CD4-positive, alpha-beta memory T cell (primary cell): ENCODE data around the gene RABGAP1L. TPM values are rescaled to one million over a fixed set of nuclear protein-coding genes. Genes with fewer than 3 reads are reported as not detected.

Experiments
- CTCF ChIA-PET: fragments of 350-600 bp; sonication (Branson Sonifier 250); formaldehyde crosslinking; loops from one replicate; lab custom pipeline; 2021; ENCODE audit warnings: inconsistent platforms; ENCODE audit not compliant: partially characterized antibody; lab: Charles Lee
- POLR2A ChIA-PET: fragments of 350-600 bp; sonication (Branson Sonifier 250); formaldehyde crosslinking; loops from one replicate; lab custom pipeline; 2021; ENCODE audit not compliant: partially characterized antibody; lab: Charles Lee
- DNase-seq, 5 donors: peaks; one replicate each; pipeline versions ENCODE4 v3.0.0 to v3.0.0-alpha.2; 2020 to 2022; ENCODE audit warnings: mixed read lengths in 1 of 5
- H3K27ac ChIP-seq: one replicate; pipeline ENCODE4 v1.7.0; 2013; ENCODE audit warnings: low read depth, low read length
- H3K27me3 ChIP-seq: 2 replicates; pipeline ENCODE4 v1.7.0; 2013; ENCODE audit warnings: mild to moderate bottlenecking, low read length, moderate library complexity; ENCODE audit not compliant: insufficient read depth
- H3K36me3 ChIP-seq: 2 replicates; pipeline ENCODE4 v1.7.0; 2013; ENCODE audit warnings: mild to moderate bottlenecking, low read length, moderate library complexity; ENCODE audit not compliant: insufficient read depth
- H3K4me1 ChIP-seq: 2 replicates; pipeline ENCODE4 v1.7.0; 2013; ENCODE audit warnings: mild to moderate bottlenecking, low read length, moderate library complexity; ENCODE audit not compliant: insufficient read depth
- H3K4me3 ChIP-seq, 2 donors: one replicate each; pipeline ENCODE4 v1.7.0; 2013; ENCODE audit warnings: low read length in 2 of 2, mild to moderate bottlenecking in 1 of 2
- H3K9me3 ChIP-seq, 2 donors: one replicate each; pipeline ENCODE4 v1.7.0; 2013; ENCODE audit warnings: low read length in 2 of 2, control low read depth in 1 of 2; ENCODE audit not compliant: control insufficient read depth in 1 of 2
- H3K27ac Mint-ChIP-seq, 7 donors: one replicate each; pipeline ENCODE4 v1.8.0; 2020 to 2021; ENCODE audit warnings: mixed read lengths in 7 of 7, mild to moderate bottlenecking in 6 of 7, inconsistent platforms in 3 of 7, moderate library complexity in 3 of 7
- H3K27me3 Mint-ChIP-seq, 2 donors: one replicate each; pipeline ENCODE4 v1.8.0; 2020 to 2021; ENCODE audit warnings: mixed read lengths in 2 of 2
- H3K36me3 Mint-ChIP-seq, 2 donors: one replicate each; pipeline ENCODE4 v1.8.0; 2020 to 2021; ENCODE audit warnings: mixed read lengths in 2 of 2, inconsistent platforms in 1 of 2, mild to moderate bottlenecking in 1 of 2
- H3K4me1 Mint-ChIP-seq, 4 donors: one replicate each; pipeline ENCODE4 v1.8.0; 2020 to 2021; ENCODE audit warnings: mixed read lengths in 4 of 4, mild to moderate bottlenecking in 1 of 4
- H3K4me3 Mint-ChIP-seq, 8 donors: one replicate each; pipeline ENCODE4 v1.8.0; 2020 to 2021; ENCODE audit warnings: mixed read lengths in 8 of 8, mild to moderate bottlenecking in 7 of 8, moderate library complexity in 6 of 8, inconsistent platforms in 3 of 8
- H3K9me3 Mint-ChIP-seq, 8 donors: one replicate each; pipeline ENCODE4 v1.8.0; 2020 to 2021; ENCODE audit warnings: mixed read lengths in 8 of 8, mild to moderate bottlenecking in 5 of 8, inconsistent platforms in 3 of 8, moderate library complexity in 1 of 8
- intact Hi-C: fragments of 100-400 bp; cut with micrococcal nuclease; formaldehyde crosslinking; loops from one replicate; pipeline ENCODE4 v1.15.1; 2023
- polyA plus RNA-seq, 2 donors: library from polyadenylated mRNA; unstranded; fragments of 300-500 nt; fragmentation: Illumina TruSeq; gene quantifications; one replicate each; pipeline ENCODE4 v1.2.3, GENCODE V29; 2021
- total RNA-seq, 2 experiments: library from RNA; stranded (reverse); gene quantifications; one replicate each; pipeline ENCODE4 v1.2.3, GENCODE V29; 2021

The RABGAP1L gene
- total and polyA plus RNA-seq, 4 experiments from 2014 or later: 75.7 to 114 (median 96.8) TPM

GRCh38 chr1:174153085-174153824, 6.1 kb upstream of the RABGAP1L start:
- H3K27ac ChIP-seq: peak overlapping the region; percentile 21
- Mint-ChIP-seq H3K9me3 (peaks cover 0 to 3% (median 0%) of the 10 kb centered on the region in 8 donors), H3K4me3 (peak overlapping the region in 6 of 8 donors; percentile 1 to 47 (median 34)), H3K27me3 (no peaks in the 10 kb centered on the region), H3K4me1 (peaks cover 19 to 38% (median 25%) of the 10 kb centered on the region in 4 donors), H3K27ac (peak overlapping the region in 6 of 7 donors; percentile 14 to 63 (median 26)), H3K36me3 (no peaks in the 10 kb centered on the region)
- H3K36me3 ChIP-seq: no peaks in the 10 kb centered on the region
- POLR2A ChIA-PET: interaction anchor here (0.6 to 2.0 kb wide), 6 partner anchors 10 to 436 kb away, joined by 3 to 13 read pairs (median 4); partner anchors contain the start of gene RC3H1
- intact Hi-C loops: loop anchor here (10.0 kb wide), 2 partner anchors 438 to 812 kb away; partner anchors contain the start of gene KLHL20
- H3K4me1 ChIP-seq: peaks cover 42% of the 10 kb centered on the region
- no peaks in the 10 kb centered on the region for H3K9me3 ChIP-seq
- CTCF ChIA-PET: interaction anchor here (0.7 to 2.1 kb wide), 11 partner anchors 13 to 972 kb away, joined by 3 to 6 read pairs (median 3); partner anchors contain the start of gene RC3H1
- no peaks in the 10 kb centered on the region for H3K27me3 ChIP-seq
- peak in 1 of 5 donors; percentile 19 for DNase-seq
- no peak overlapping the region for H3K4me3 ChIP-seq

- peaks cover 24 to 43% (median 30%) of the 10 kb centered on the region in 4 donors for H3K4me1 Mint-ChIP-seq
- peaks cover 48% of the 10 kb centered on the region for H3K4me1 ChIP-seq
- no peak overlapping the region for H3K4me3 ChIP-seq
- H3K27ac ChIP-seq: no peak overlapping the region
- POLR2A ChIA-PET: interaction anchor here (1.0 to 2.0 kb wide), 2 partner anchors 132 to 437 kb away, joined by 3 to 13 read pairs; partner anchors contain the start of gene RC3H1
- H3K27me3 Mint-ChIP-seq: no peaks in the 10 kb centered on the region
- CTCF ChIA-PET: interaction anchor here (0.7 to 2.1 kb wide), 8 partner anchors 18 to 971 kb away, joined by 3 to 6 read pairs (median 3); no protein-coding TSS in a partner anchor
- DNase-seq: no peak
- H3K36me3 Mint-ChIP-seq: peaks cover 0 to 2% of the 10 kb centered on the region in 2 donors
- peak overlapping the region in 3 of 8 donors; percentile 1 to 32 (median 31) for H3K4me3 Mint-ChIP-seq
- H3K9me3 ChIP-seq: no peaks in the 10 kb centered on the region
- H3K9me3 Mint-ChIP-seq: peaks cover 0 to 3% (median 0%) of the 10 kb centered on the region in 8 donors
- intact Hi-C loops: loop anchor here (10.0 kb wide), 2 partner anchors 439 to 811 kb away; partner anchors contain the start of gene KLHL20
- no peaks in the 10 kb centered on the region for H3K36me3 ChIP-seq
- H3K27ac Mint-ChIP-seq: peak overlapping the region in 5 of 7 donors; percentile 5 to 35 (median 15)
- no peaks in the 10 kb centered on the region for H3K27me3 ChIP-seq
Observed at GRCh38 chr1:174153825-174154107, 5.6 kb upstream of the RABGAP1L start.

GRCh38 chr1:174156437-174156836, 2.9 kb upstream of the RABGAP1L start:
- Mint-ChIP-seq H3K4me3 (peak overlapping the region in 1 of 8 donors; percentile 67), H3K4me1 (peaks cover 36 to 62% (median 42%) of the 10 kb centered on the region in 4 donors), H3K27ac (peak overlapping the region in 4 of 7 donors; percentile 39 to 92 (median 76)), H3K36me3 (peaks cover 0 to 8% of the 10 kb centered on the region in 2 donors), H3K9me3 (no peaks in the 10 kb centered on the region), H3K27me3 (no peaks in the 10 kb centered on the region)
- H3K36me3 ChIP-seq: no peaks in the 10 kb centered on the region
- ChIA-PET POLR2A (interaction anchor here (0.6 kb wide), 1 partner anchor 92 kb away, joined by 3 read pairs; no protein-coding TSS in a partner anchor), CTCF (interaction anchor here (0.7 kb wide), 1 partner anchor 132 kb away, joined by 3 read pairs; no protein-coding TSS in a partner anchor)
- intact Hi-C loops: loop anchor here (10.0 kb wide), 2 partner anchors 442 to 808 kb away; partner anchors contain the start of gene KLHL20
- peaks cover 60% of the 10 kb centered on the region for H3K4me1 ChIP-seq
- no peak overlapping the region for H3K4me3 ChIP-seq
- no peak for DNase-seq
- H3K27ac ChIP-seq: no peak overlapping the region
- no peaks in the 10 kb centered on the region for H3K27me3 ChIP-seq
- no peaks in the 10 kb centered on the region for H3K9me3 ChIP-seq

- Mint-ChIP-seq H3K4me1 (peaks cover 39 to 64% (median 48%) of the 10 kb centered on the region in 4 donors), H3K4me3 (peak overlapping the region in 2 of 8 donors; percentile 11 to 45), H3K27ac (peak overlapping the region in 6 of 7 donors; percentile 37 to 96 (median 81)), H3K27me3 (no peaks in the 10 kb centered on the region), H3K36me3 (peaks cover 0 to 8% of the 10 kb centered on the region in 2 donors), H3K9me3 (no peaks in the 10 kb centered on the region)
- Histone ChIP-seq H3K27me3 (no peaks in the 10 kb centered on the region), H3K4me3 (no peak overlapping the region), H3K9me3 (no peaks in the 10 kb centered on the region), H3K27ac (no peak overlapping the region), H3K36me3 (no peaks in the 10 kb centered on the region), H3K4me1 (peaks cover 62% of the 10 kb centered on the region)
- CTCF ChIA-PET: no interaction called here
- no peak for DNase-seq
- POLR2A ChIA-PET: no interaction called here
- intact Hi-C loops: loop anchor here (10.0 kb wide), 2 partner anchors 442 to 808 kb away; partner anchors contain the start of gene KLHL20
Observed at GRCh38 chr1:174157157-174157806, 2.0 kb upstream of the RABGAP1L start.

- H3K9me3 Mint-ChIP-seq: no peaks in the 10 kb centered on the region
- H3K36me3 ChIP-seq: no peaks in the 10 kb centered on the region
- peak overlapping the region; percentile 94 to 99 (median 97) for H3K4me3 Mint-ChIP-seq
- H3K4me1 ChIP-seq: peaks cover 56% of the 10 kb centered on the region
- H3K27me3 ChIP-seq: no peaks in the 10 kb centered on the region
- POLR2A ChIA-PET: interaction anchor here (0.5 to 1.4 kb wide), 8 partner anchors 12 to 841 kb away, joined by 3 to 6 read pairs (median 3); partner anchors contain the start of genes CACYBP, GAS5, PRDX6 and ZBTB37
- peak overlapping the region; percentile 88 to 95 for H3K4me3 ChIP-seq
- peaks cover 0 to 8% of the 10 kb centered on the region in 2 donors for H3K36me3 Mint-ChIP-seq
- peak overlapping the region; percentile 92 to 99 (median 98) for H3K27ac Mint-ChIP-seq
- H3K4me1 Mint-ChIP-seq: peaks cover 35 to 63% (median 49%) of the 10 kb centered on the region in 4 donors
- peak overlapping the region; percentile 92 for H3K27ac ChIP-seq
- peak in 2 of 5 donors; percentile 69 to 75 for DNase-seq
- H3K27me3 Mint-ChIP-seq: no peaks in the 10 kb centered on the region
- CTCF ChIA-PET: no interaction called here
- H3K9me3 ChIP-seq: no peaks in the 10 kb centered on the region
- intact Hi-C loops: loop anchor here (1.0 to 10.0 kb wide), 9 partner anchors 48 to 1626 kb away; partner anchors contain the start of genes CACYBP, KLHL20, PRDX6 and RC3H1
Observed at GRCh38 chr1:174158767-174159251, 511 bp upstream of the RABGAP1L start.

GRCh38 chr1:174160109-174160473, 771 bp downstream of the RABGAP1L start:
- Histone ChIP-seq H3K9me3 (no peaks in the 10 kb centered on the region), H3K27ac (peak overlapping the region; percentile 92), H3K36me3 (no peaks in the 10 kb centered on the region), H3K4me3 (peak overlapping the region; percentile 80 to 95), H3K27me3 (no peaks in the 10 kb centered on the region), H3K4me1 (peaks cover 56% of the 10 kb centered on the region)
- intact Hi-C loops: no loop called here
- Mint-ChIP-seq H3K27me3 (no peaks in the 10 kb centered on the region), H3K36me3 (peaks cover 4 to 10% of the 10 kb centered on the region in 2 donors), H3K4me3 (peak overlapping the region; percentile 94 to 99 (median 97)), H3K4me1 (peaks cover 42 to 73% (median 57%) of the 10 kb centered on the region in 4 donors), H3K27ac (peak overlapping the region; percentile 58 to 94 (median 91)), H3K9me3 (no peaks in the 10 kb centered on the region)
- no peak for DNase-seq
- ChIA-PET POLR2A (interaction anchor here (0.6 to 2.3 kb wide), 6 partner anchors 10 to 292 kb away, joined by 3 to 10 read pairs (median 4); partner anchors contain the start of genes GAS5, RC3H1 and ZBTB37), CTCF (no interaction called here)
